ENCODE data around the gene CROCC2.

DNA sequence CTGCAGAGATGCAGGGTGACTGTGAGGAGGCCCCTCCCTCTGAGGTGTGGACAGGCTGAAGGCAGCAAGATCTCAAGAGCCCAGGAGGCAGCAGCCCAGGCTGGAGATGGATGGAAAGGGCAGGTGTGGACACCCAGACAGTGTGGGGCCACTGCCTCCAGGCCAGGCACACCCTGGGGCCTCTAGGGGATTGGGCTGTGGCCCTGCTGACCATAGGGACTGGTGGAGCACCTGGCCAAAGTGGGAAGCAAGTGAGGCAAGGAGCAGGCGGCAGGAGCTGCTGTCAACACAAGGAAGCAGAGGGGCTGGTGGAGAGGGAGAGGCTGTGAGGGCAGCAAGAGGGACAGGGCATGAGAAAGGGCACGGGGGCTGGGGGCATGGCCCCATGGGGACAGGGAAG, 103.1 kb downstream of the CROCC2 start:
- no peak for TF ChIP-seq POLR2A (IDR thresholded peaks at IDR 0.05)
- TF ChIP-seq, protein P1, sequence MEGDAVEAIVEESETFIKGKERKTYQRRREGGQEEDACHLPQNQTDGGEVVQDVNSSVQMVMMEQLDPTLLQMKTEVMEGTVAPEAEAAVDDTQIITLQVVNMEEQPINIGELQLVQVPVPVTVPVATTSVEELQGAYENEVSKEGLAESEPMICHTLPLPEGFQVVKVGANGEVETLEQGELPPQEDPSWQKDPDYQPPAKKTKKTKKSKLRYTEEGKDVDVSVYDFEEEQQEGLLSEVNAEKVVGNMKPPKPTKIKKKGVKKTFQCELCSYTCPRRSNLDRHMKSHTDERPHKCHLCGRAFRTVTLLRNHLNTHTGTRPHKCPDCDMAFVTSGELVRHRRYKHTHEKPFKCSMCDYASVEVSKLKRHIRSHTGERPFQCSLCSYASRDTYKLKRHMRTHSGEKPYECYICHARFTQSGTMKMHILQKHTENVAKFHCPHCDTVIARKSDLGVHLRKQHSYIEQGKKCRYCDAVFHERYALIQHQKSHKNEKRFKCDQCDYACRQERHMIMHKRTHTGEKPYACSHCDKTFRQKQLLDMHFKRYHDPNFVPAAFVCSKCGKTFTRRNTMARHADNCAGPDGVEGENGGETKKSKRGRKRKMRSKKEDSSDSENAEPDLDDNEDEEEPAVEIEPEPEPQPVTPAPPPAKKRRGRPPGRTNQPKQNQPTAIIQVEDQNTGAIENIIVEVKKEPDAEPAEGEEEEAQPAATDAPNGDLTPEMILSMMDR (IDR thresholded peaks at IDR 0.05), result no peak

All from Peyer's patch (tissue), 4 donors.